ENCODE data around the gene GALNTL6. TPM values are rescaled to one million over a fixed set of nuclear protein-coding genes. Genes with fewer than 3 reads are reported as not detected.
"Not testable (repeated sequence)": the region's sequence is repeated elsewhere in the genome, so short reads cannot be mapped to it uniquely, and the experiment has no call there.

Gene GALNTL6
- total RNA-seq, 1 donor from 2014 or later = 0.35 TPM

GRCh38 chr4:172838943-172839342, 1025.7 kb downstream of the GALNTL6 start:
- DNase-seq (ENCODE audit: extremely low read depth, low read depth, low spot score) = no peak

- no peak for DNase-seq (ENCODE audit: extremely low read depth, low read depth, low spot score)
Measured at GRCh38 chr4:172842779-172843178, 1029.6 kb downstream of the GALNTL6 start.

DNA sequence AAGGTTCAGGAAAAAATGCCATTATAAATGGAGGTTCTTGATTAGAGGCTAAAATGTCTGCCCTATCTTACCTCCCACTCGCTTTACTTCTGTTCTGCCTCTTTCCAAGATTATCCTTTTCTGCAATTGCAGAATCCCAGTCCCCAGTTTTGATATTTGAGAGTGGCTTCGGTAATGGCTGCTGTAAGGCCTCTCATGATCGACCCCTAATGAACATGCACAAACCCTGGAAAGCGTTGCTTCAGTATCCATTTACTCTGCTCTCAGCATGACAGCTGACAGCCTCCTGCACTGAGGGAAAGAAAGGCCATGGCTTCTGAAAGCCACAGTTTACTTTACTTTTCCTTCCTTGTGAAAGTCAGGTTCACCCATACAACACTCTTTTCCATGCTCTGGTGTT, 1030.0 kb downstream of the GALNTL6 start:
- DNase-seq (ENCODE audit: extremely low read depth, low read depth, low spot score) = no peak

GRCh38 chr4:172844556-172844955, 1031.4 kb downstream of the GALNTL6 start:
- no peak for DNase-seq (ENCODE audit: extremely low read depth, low read depth, low spot score)

DNA sequence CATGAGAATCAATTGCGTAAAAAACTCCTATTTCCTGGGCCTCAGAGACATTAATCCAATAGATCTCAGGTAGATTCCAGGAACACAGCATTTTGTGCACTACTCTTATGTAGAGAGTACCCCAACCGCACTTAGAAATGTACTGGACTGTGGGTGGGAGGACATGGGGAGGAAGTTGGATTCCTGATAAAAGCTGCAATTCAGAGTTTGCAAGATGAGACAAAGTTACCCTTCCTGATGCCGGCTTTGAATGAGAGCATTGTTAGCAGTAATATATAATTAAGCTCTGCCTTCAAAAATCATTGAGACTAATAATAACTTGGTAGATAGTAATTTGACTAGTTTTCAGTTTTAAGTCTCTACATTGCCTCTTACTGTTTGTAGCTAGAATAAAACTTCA, 1032.1 kb downstream of the GALNTL6 start:
- DNase-seq (ENCODE audit: extremely low read depth, low read depth, low spot score) = no peak

DNA sequence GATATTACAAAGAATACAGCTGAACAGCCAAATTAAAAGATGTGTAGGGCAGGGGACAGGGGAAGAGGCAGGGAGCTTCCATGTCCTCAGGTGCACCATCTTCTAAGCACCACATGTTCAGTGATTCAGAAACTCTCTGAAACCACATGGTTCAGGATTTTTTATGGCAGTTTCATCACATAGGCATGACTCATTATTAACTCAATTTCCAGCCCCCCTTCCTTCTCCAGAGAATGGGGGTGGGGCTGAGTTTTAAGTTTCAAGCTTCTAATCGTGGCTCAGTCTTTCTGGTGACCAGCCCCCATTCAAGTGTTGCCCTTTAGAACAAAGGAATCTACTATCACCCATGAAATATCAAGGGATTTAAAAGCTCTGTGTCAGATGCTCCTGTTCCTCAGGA, 1037.6 kb downstream of the GALNTL6 start:
- DNase-seq (ENCODE audit: extremely low read depth, low read depth, low spot score) = no peak

- DNase-seq (ENCODE audit: extremely low read depth, low read depth, low spot score) = no peak
Measured at GRCh38 chr4:172851534-172851933, 1038.3 kb downstream of the GALNTL6 start.

DNA sequence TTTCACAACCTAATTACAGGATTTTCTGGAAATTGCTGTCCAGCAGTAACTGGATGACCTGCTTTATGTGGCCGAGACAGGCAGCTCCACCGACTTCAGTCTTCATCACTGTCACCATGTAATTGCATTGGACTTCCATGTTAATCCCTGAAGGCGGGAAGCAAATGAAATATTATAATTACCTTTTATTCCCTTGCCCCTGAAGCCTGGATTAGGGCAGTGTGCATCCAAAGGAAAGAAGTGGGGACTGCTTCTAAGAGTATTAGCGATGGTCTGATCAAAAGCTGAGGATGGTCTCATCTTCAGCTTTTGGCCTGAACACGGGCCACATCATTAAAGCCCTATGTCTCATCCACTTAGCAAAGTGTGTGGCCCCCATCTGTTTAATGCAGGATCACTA, 1043.8 kb downstream of the GALNTL6 start:
- DNase-seq (ENCODE audit: extremely low read depth, low read depth, low spot score) = no peak

DNA sequence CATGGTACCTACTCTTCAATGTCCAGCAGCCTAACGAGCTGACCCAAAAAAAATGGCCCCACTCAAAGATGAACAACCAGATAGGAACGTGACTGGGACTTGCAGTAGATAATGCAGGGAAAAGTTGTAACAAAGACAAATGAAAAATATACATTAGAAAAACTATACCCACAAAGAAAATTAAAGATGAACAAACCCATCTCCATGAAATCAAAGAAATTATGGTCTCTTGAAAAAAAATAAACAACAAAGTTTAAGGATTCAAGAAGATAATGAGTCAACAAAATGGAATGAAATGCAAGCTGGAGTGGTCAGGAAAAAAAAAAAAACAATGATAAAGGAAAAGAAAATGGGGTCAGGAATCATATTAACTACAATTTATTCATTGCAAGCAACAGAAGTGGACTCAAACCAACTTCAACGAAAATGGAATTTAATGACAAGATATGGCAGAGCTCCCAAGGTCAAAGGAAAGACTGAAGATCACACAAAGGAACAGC, 1045.6 kb downstream of the GALNTL6 start:
- DNase-seq (ENCODE audit: extremely low read depth, low read depth, low spot score) = no peak

DNA sequence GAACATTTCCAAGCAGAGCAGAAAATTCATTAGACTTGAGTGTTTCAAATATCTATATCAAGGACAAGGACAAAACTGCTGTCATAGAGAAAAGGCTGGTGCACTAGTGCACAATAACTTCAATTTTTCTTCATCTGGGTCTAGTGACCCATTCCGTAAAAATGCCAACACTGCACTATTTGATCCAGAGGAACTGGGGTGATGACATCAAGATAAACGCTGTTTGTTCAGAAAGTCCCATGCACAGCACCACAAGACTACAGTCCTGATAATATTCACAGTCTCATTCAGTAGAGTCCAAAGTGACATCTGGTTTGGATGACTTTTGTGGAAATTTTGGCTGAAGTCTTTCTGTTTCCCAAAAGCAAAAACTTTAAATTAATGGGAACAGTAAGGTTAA, 1051.9 kb downstream of the GALNTL6 start:
- no peak for DNase-seq (ENCODE audit: extremely low read depth, low read depth, low spot score)

DNA sequence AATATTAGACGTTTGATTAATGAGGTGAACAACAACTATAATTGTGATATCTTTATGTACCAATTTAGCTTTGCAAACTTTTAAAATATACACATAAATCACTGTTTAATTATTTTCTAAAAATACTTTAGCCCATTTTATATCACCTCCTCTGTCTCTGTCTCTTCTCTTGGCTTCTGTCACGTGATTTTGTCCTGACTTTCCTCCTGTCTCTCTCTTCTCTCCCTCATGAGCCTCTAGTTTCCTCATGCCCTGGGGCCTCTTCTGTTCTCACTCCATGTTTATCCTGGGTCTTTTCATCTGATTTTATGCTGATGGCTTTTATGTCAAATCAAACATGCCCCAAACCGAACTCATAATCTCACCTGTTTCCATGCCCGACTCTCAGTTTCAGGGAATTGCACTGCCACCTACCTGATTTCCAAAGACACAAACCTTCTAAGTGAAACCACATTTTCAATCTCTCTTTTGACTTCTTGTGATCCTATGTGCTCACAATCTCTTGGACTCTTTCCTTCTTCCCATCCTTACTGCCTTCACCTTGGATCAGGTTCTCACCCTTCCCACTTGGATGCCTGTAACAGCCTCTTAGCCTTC, 1052.4 kb downstream of the GALNTL6 start:
- no peak for DNase-seq (ENCODE audit: extremely low read depth, low read depth, low spot score)

- no peak for DNase-seq (ENCODE audit: extremely low read depth, low read depth, low spot score)
Measured at GRCh38 chr4:172866421-172866820, 1053.2 kb downstream of the GALNTL6 start.

DNA sequence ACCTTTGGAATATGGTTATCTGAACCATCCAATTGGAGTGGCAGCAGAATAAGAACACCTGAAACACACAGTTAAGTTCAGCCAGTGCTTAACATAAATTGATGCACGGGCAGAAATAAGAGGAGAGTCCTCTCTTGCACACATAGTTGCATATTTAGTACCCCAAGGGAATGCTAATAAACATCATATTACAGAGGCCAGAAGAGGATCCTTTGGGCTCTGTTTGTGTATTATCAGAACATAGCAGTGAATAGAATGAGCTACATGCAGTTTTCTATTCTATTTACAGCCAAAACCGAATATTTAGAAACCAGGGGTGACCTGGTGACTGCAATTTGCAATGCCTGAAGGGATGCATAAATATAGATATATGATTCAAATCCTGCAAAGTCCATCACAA, 1054.6 kb downstream of the GALNTL6 start:
- DNase-seq (ENCODE audit: extremely low read depth, low read depth, low spot score) = no peak

- no peak for DNase-seq (ENCODE audit: extremely low read depth, low read depth, low spot score)
Measured at GRCh38 chr4:172868271-172868670, 1055.1 kb downstream of the GALNTL6 start.

DNA sequence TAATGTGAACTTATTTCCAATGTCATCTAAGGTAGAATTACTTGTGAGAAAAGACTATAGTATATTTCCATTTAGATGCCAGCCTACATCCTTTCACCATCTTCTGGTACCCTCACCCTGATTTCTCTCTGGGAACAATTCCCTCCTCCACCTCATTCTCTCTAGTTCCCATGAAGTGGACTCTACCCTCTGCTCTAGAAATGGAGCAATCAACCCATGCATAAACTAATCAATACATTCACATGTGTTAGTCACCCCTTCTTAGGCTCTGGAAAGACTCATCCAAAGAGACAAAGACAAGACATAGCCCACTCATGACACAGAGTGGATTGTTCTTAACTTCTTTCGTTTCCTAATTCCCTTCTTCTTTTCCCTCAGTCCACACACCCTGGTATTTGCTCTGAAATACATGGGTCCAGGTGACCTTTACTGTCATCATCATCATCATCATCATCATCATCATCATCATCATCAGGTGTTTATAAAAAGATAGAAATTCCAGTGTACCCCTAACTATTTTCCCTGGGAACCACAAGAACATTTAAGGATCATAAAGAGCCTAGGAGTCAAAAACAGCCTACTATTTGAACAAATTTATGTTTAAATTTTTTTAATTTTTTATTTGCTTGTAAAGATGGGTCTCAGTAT, 1056.5 kb downstream of the GALNTL6 start:
- no peak for DNase-seq (ENCODE audit: extremely low read depth, low read depth, low spot score)

DNA sequence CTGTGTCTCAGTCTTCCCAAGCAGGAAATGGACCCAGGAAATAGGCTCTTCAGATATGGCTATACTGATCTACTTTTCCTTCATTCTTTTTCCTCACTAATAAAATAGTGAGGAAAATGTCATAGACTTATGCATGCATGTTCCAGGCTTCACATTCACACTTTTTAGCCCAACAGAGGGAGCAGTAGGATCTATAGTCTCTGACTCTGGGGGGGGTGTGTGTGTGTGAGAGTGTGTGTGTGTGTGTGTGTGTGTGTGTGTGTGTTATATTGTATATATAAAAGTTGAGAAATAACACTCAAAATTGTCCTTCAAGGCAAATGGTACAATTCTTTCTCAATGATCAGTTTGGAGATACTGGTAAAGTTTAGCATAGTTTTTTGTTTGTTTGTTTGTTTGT, 1058.2 kb downstream of the GALNTL6 start:
- DNase-seq (ENCODE audit: extremely low read depth, low read depth, low spot score) = no peak

- DNase-seq (ENCODE audit: extremely low read depth, low read depth, low spot score) = no peak
Measured at GRCh38 chr4:172874944-172875343, 1061.7 kb downstream of the GALNTL6 start.

DNA sequence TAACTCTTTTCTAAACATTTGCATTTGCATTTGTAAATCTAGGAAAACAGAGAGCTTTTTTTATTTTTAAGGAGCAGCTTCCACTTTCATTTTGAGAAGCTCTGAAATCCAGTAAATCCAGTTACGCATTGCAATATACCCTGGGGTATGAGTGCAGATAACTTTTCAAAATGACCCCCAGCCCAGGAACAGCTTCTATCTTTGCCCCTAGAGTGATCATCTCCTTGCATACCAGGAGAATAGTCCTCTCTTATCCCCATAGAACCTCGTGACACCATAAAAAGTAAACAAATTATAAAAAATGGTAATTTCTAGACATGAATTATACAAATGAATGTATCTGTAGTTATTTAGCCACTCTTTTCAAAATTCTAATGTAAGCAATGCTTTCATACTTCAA, 1063.2 kb downstream of the GALNTL6 start:
- DNase-seq (ENCODE audit: extremely low read depth, low read depth, low spot score) = no peak

DNA sequence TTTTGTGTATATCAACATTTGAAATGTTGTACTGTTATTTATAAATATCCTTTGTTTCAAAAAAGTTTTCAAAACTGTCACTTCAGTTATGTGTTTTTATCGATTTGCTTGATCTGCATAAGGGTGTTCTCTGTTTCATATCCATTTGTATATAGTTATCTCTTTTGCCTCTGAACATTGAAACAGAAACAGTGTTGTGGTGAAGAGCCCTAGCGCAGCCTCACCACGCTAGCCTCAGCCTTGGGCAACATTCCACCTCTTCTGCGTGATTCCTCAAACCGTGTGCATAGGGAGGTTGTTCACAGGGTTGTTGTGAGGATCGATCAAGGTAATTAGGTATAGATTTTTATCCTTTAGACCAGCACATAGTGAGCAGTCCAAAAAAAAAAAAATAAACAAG, 1068.4 kb downstream of the GALNTL6 start:
- no peak for DNase-seq (ENCODE audit: extremely low read depth, low read depth, low spot score)

GRCh38 chr4:172887358-172887757, 1074.2 kb downstream of the GALNTL6 start:
- not testable (repeated sequence) for DNase-seq (ENCODE audit: extremely low read depth, low read depth, low spot score)

- DNase-seq (ENCODE audit: extremely low read depth, low read depth, low spot score) = no peak
Measured at GRCh38 chr4:172887959-172888358, 1074.8 kb downstream of the GALNTL6 start.

DNA sequence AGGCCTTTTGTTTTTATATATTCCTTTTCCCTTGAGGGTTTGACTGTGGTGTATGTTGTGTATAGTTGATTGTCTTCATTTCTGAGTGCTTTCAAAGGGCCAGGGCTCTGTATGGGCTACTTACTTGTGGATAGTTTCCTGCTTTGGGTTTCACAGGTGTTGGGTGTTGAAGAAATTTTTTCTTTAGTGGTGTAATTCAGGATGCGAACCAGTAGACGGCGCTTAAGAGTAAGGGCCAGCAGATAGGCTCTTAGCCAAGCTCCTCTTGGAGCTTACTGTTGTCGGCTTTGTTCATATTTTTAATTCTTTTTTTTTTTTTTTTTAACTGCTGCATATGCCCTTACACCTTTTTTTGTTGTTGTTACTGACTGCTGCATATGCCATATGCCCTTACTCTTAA, 1079.1 kb downstream of the GALNTL6 start:
- DNase-seq (ENCODE audit: extremely low read depth, low read depth, low spot score) = peak; percentile 4

- no peak for DNase-seq (ENCODE audit: extremely low read depth, low read depth, low spot score)
Measured at GRCh38 chr4:172895699-172896098, 1082.5 kb downstream of the GALNTL6 start.

All from glomerular endothelial cell (primary cell).